HEK293 (cell line): Measurements from ENCODE around the gene AVP.

ENCODE experiments used
- CTCF ChIA-PET: fragments of 350-600 bp; formaldehyde crosslinking; extraction: SDS; loops from one replicate; lab custom pipeline; 2021; ENCODE audit warnings: antibody characterized with exemption; lab: Yijun Ruan, JAX
- POLR2A ChIA-PET: fragments of 300-600 bp; formaldehyde crosslinking; extraction: SDS; loops from one replicate; lab custom pipeline; 2020; ENCODE audit warnings: antibody characterized with exemption, inconsistent platforms; lab: Yijun Ruan, JAX
- H3K27ac ChIP-seq: fragments of 200-500 bp; sonication (Bioruptor generic); 2 replicates; pipeline ENCODE4 v1.5.1; 2014; ENCODE audit warnings: low read depth, low read length, control low read depth, inconsistent platforms; ENCODE audit errors: extremely low read depth
- H3K36me3 ChIP-seq, 2 experiments: fragments of 200-500 bp in 1 of 2; sonication (Bioruptor generic) in 1 of 2; 1 replicate in 1 of 2; 2 replicates in 1 of 2; pipeline ENCODE4 v1.5.1; 2014 to 2017; ENCODE audit warnings: inconsistent platforms in 2 of 2, low read length in 2 of 2; ENCODE audit not compliant: control insufficient read depth in 2 of 2, insufficient read depth in 1 of 2
- H3K4me1 ChIP-seq: fragments of 200-500 bp; sonication (Bioruptor generic); 2 replicates; pipeline ENCODE4 v1.5.1; 2014; ENCODE audit warnings: mild to moderate bottlenecking, low read length, inconsistent platforms; ENCODE audit not compliant: control insufficient read depth, insufficient read depth
- H3K4me3 ChIP-seq: 2 replicates; pipeline ENCODE4 v1.5.1; 2011; ENCODE audit warnings: low read depth, mild to moderate bottlenecking, control low read depth, low read length, moderate library complexity
- H3K9me3 ChIP-seq: fragments of 200-500 bp; sonication (Bioruptor generic); 2 replicates; pipeline ENCODE4 v1.5.1; 2014; ENCODE audit warnings: low read depth, low read length, inconsistent platforms; ENCODE audit not compliant: control insufficient read depth, insufficient read depth
- HOXA7 ChIP-seq: sonication (generic); formaldehyde crosslinking; IDR thresholded peaks from 2 replicates; pipeline ENCODE4 v1.8.1; 2022; ENCODE audit warnings: missing genetic modification reagents, borderline replicate concordance
- IKZF3 ChIP-seq: fragments of 450-650 bp; IDR thresholded peaks from 2 replicates; pipeline ENCODE4 v1.5.0; 2018; ENCODE audit warnings: missing biosample characterization, mild to moderate bottlenecking, missing genetic modification characterization, moderate library complexity
- MYNN ChIP-seq: fragments of 450-650 bp; formaldehyde crosslinking; IDR thresholded peaks from 2 replicates; pipeline ENCODE4 v1.5.1; 2016; ENCODE audit warnings: missing biosample characterization, missing genetic modification characterization, borderline replicate concordance
- MZF1 ChIP-seq: fragments of 450-650 bp; formaldehyde crosslinking; IDR thresholded peaks from 2 replicates; pipeline ENCODE4 v1.5.1; 2017; ENCODE audit warnings: missing biosample characterization, missing genetic modification characterization, borderline replicate concordance
- REPIN1 ChIP-seq: fragments of 450-650 bp; formaldehyde crosslinking; IDR thresholded peaks from 2 replicates; pipeline ENCODE4 v1.5.1; 2017; ENCODE audit warnings: missing biosample characterization, missing genetic modification characterization, low read depth
- SCRT1 ChIP-seq: fragments of 450-650 bp; formaldehyde crosslinking; IDR thresholded peaks from 2 replicates; pipeline ENCODE4 v1.5.1; 2016; ENCODE audit warnings: missing biosample characterization, missing genetic modification characterization, borderline replicate concordance
- ZFP69B ChIP-seq: fragments of 450-650 bp; formaldehyde crosslinking; IDR thresholded peaks from 2 replicates; pipeline ENCODE4 v1.5.1; 2016; ENCODE audit warnings: missing biosample characterization, missing genetic modification characterization
- ZNF157 ChIP-seq: fragments of 450-650 bp; formaldehyde crosslinking; IDR thresholded peaks from 2 replicates; pipeline ENCODE4 v1.5.1; 2016; ENCODE audit warnings: missing biosample characterization, missing genetic modification characterization
- ZNF211 ChIP-seq: fragments of 450-650 bp; formaldehyde crosslinking; IDR thresholded peaks from 2 replicates; pipeline ENCODE4 v1.5.1; 2016; ENCODE audit warnings: low read depth, missing biosample characterization, missing genetic modification characterization
- ZNF391 ChIP-seq: fragments of 450-650 bp; formaldehyde crosslinking; IDR thresholded peaks from 2 replicates; pipeline ENCODE4 v1.5.1; 2016; ENCODE audit warnings: low read depth, missing biosample characterization, missing genetic modification characterization, borderline replicate concordance
- ZNF426 ChIP-seq: fragments of 450-650 bp; formaldehyde crosslinking; IDR thresholded peaks from 2 replicates; pipeline ENCODE4 v1.5.1; 2017; ENCODE audit warnings: missing biosample characterization, missing genetic modification characterization, mild to moderate bottlenecking, inconsistent platforms, moderate library complexity
- ZNF544 ChIP-seq: fragments of 450-650 bp; formaldehyde crosslinking; IDR thresholded peaks from 2 replicates; pipeline ENCODE4 v1.5.0; 2017; ENCODE audit warnings: missing biosample characterization, missing genetic modification characterization
- ZNF843 ChIP-seq: fragments of 450-650 bp; formaldehyde crosslinking; IDR thresholded peaks from 2 replicates; pipeline ENCODE4 v1.5.1; 2016; ENCODE audit warnings: missing biosample characterization, missing genetic modification characterization
- TF ChIP-seq, protein P1 (sequence below): fragments of 450-650 bp; formaldehyde crosslinking; IDR thresholded peaks from 2 replicates; pipeline ENCODE4 v1.5.1; 2017; ENCODE audit warnings: missing biosample characterization, missing genetic modification characterization
- TF ChIP-seq, protein P2 (sequence below): fragments of 450-650 bp; IDR thresholded peaks from 2 replicates; pipeline ENCODE4 v1.5.1; 2018; ENCODE audit warnings: missing biosample characterization, mild to moderate bottlenecking, missing genetic modification characterization
- TF ChIP-seq, protein P3 (sequence below): fragments of 450-650 bp; formaldehyde crosslinking; IDR thresholded peaks from 2 replicates; pipeline ENCODE4 v1.5.1; 2016; ENCODE audit warnings: missing biosample characterization, missing genetic modification characterization
- TF ChIP-seq, protein P4 (sequence below): fragments of 450-650 bp; formaldehyde crosslinking; IDR thresholded peaks from 2 replicates; pipeline ENCODE4 v1.5.1; 2016; ENCODE audit warnings: missing biosample characterization, missing genetic modification characterization
- TF ChIP-seq, protein P5 (sequence below): fragments of 450-650 bp; formaldehyde crosslinking; IDR thresholded peaks from 2 replicates; pipeline ENCODE4 v1.5.1; 2016; ENCODE audit warnings: missing biosample characterization, missing genetic modification characterization
- TF ChIP-seq, protein P6 (sequence below): fragments of 450-650 bp; formaldehyde crosslinking; IDR thresholded peaks from 2 replicates; pipeline ENCODE4 v1.5.1; 2017; ENCODE audit warnings: missing biosample characterization, mild to moderate bottlenecking, missing genetic modification characterization, moderate library complexity
- TF ChIP-seq, protein P7 (sequence below): fragments of 450-650 bp; formaldehyde crosslinking; IDR thresholded peaks from 2 replicates; pipeline ENCODE4 v1.5.1; 2016; ENCODE audit warnings: missing biosample characterization, missing genetic modification characterization
- TF ChIP-seq, protein P8 (sequence below): fragments of 450-650 bp; formaldehyde crosslinking; IDR thresholded peaks from 2 replicates; pipeline ENCODE4 v1.5.1; 2016; ENCODE audit warnings: missing biosample characterization, missing genetic modification characterization, low read depth

The AVP gene

DNA sequence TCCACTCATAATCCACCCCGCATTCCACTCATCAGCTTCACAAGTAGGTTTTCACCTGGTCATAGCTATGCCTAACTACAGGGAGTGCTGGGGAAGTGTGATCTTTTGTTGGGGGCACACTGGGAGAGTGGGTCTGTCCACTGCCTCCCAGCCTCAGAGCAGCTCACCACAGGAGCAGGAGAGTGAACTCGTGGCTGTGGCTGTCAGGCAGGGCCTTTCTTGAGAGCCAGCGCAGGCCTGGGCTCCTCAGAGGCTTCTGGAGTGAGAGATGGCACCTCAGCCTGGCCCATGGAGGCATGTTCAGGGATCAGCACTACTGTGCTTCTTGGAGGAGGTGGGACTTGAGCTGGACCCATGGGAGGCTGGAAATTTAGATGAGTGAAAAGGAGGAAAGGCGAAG, 45.1 kb downstream of the AVP start (continued):
- TF ChIP-seq, protein P1, sequence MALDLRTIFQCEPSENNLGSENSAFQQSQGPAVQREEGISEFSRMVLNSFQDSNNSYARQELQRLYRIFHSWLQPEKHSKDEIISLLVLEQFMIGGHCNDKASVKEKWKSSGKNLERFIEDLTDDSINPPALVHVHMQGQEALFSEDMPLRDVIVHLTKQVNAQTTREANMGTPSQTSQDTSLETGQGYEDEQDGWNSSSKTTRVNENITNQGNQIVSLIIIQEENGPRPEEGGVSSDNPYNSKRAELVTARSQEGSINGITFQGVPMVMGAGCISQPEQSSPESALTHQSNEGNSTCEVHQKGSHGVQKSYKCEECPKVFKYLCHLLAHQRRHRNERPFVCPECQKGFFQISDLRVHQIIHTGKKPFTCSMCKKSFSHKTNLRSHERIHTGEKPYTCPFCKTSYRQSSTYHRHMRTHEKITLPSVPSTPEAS (tag by site-specific recombination): no peak
- TF ChIP-seq, protein P2, sequence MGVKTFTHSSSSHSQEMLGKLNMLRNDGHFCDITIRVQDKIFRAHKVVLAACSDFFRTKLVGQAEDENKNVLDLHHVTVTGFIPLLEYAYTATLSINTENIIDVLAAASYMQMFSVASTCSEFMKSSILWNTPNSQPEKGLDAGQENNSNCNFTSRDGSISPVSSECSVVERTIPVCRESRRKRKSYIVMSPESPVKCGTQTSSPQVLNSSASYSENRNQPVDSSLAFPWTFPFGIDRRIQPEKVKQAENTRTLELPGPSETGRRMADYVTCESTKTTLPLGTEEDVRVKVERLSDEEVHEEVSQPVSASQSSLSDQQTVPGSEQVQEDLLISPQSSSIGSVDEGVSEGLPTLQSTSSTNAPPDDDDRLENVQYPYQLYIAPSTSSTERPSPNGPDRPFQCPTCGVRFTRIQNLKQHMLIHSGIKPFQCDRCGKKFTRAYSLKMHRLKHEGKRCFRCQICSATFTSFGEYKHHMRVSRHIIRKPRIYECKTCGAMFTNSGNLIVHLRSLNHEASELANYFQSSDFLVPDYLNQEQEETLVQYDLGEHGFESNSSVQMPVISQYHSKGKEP (tag by site-specific recombination): no peak
- TF ChIP-seq ZNF391 (tag by site-specific recombination): no peak

DNA sequence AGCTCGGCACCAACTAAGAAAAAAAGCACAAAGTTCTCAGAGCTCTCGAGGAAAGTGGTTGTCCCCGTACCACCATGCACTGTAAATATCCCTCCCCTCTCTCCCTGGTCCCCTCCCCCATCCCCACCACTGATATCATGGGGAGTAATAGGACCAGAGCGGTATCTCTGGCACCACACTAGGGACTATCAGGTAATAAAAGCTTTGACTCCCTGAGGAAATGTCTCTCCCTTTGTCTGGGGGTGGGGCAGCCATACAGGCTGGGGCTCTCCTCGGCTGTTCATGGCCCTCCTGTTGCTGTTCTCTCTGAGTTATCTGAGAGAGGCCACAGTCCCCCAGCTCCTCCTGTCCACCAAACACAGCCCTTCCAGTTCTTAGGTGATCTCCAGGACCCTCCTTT, 46.1 kb downstream of the AVP start:
- peaks cover 12% of the 10 kb centered on the region for H3K4me1 ChIP-seq
- H3K36me3 ChIP-seq: peaks cover 26 to 67% of the 10 kb centered on the region in 2 experiments
- no peaks in the 10 kb centered on the region for H3K9me3 ChIP-seq
- CTCF ChIA-PET: interaction anchor here (0.6 kb wide), 1 partner anchor 1742 kb away, joined by 3 read pairs; no protein-coding TSS in a partner anchor
- TF ChIP-seq ZNF157 (tag by site-specific recombination) (no peak), IKZF3 (tag by site-specific recombination) (no peak), REPIN1 (no peak), HOXA7 (CRISPR knock-in tag) (no peak), ZNF211 (tag by site-specific recombination) (no peak), ZNF426 (tag by site-specific recombination) (no peak), ZFP69B (tag by site-specific recombination) (no peak), MZF1 (no peak), ZNF843 (no peak), MYNN (tag by site-specific recombination) (no peak), ZNF544 (no peak), SCRT1 (tag by site-specific recombination) (no peak)
- TF ChIP-seq, protein P3, sequence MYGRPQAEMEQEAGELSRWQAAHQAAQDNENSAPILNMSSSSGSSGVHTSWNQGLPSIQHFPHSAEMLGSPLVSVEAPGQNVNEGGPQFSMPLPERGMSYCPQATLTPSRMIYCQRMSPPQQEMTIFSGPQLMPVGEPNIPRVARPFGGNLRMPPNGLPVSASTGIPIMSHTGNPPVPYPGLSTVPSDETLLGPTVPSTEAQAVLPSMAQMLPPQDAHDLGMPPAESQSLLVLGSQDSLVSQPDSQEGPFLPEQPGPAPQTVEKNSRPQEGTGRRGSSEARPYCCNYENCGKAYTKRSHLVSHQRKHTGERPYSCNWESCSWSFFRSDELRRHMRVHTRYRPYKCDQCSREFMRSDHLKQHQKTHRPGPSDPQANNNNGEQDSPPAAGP (tag by site-specific recombination): no peak
- TF ChIP-seq, protein P4, sequence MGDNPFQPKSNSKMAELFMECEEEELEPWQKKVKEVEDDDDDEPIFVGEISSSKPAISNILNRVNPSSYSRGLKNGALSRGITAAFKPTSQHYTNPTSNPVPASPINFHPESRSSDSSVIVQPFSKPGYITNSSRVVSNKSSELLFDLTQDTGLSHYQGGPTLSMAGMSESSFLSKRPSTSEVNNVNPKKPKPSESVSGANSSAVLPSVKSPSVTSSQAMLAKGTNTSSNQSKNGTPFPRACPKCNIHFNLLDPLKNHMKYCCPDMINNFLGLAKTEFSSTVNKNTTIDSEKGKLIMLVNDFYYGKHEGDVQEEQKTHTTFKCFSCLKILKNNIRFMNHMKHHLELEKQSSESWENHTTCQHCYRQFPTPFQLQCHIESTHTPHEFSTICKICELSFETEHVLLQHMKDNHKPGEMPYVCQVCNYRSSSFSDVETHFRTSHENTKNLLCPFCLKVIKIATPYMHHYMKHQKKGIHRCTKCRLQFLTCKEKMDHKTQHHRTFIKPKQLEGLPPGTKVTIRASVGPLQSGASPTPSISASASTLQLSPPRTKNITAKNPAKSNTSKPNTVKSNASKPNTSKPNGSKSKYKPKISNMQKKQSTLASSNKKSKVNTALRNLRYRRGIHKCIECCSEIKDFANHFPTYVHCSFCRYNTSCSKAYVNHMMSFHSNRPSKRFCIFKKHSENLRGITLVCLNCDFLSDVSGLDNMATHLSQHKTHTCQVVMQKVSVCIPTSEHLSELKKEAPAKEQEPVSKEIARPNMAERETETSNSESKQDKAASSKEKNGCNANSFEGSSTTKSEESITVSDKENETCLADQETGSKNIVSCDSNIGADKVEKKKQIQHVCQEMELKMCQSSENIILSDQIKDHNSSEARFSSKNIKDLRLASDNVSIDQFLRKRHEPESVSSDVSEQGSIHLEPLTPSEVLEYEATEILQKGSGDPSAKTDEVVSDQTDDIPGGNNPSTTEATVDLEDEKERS (tag by site-specific recombination): no peak
- TF ChIP-seq, protein P5, sequence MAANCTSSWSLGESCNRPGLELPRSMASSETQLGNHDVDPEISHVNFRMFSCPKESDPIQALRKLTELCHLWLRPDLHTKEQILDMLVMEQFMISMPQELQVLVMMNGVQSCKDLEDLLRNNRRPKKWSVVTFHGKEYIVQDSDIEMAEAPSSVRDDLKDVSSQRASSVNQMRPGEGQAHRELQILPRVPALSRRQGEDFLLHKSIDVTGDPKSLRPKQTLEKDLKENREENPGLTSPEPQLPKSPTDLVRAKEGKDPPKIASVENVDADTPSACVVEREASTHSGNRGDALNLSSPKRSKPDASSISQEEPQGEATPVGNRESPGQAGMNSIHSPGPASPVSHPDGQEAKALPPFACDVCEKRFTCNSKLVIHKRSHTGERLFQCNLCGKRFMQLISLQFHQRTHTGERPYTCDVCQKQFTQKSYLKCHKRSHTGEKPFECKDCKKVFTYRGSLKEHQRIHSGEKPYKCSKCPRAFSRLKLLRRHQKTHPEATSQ (tag by site-specific recombination): no peak
- TF ChIP-seq, protein P6, sequence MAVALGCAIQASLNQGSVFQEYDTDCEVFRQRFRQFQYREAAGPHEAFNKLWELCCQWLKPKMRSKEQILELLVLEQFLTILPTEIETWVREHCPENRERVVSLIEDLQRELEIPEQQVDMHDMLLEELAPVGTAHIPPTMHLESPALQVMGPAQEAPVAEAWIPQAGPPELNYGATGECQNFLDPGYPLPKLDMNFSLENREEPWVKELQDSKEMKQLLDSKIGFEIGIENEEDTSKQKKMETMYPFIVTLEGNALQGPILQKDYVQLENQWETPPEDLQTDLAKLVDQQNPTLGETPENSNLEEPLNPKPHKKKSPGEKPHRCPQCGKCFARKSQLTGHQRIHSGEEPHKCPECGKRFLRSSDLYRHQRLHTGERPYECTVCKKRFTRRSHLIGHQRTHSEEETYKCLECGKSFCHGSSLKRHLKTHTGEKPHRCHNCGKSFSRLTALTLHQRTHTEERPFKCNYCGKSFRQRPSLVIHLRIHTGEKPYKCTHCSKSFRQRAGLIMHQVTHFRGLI (tag by site-specific recombination): no peak
- TF ChIP-seq, protein P7, sequence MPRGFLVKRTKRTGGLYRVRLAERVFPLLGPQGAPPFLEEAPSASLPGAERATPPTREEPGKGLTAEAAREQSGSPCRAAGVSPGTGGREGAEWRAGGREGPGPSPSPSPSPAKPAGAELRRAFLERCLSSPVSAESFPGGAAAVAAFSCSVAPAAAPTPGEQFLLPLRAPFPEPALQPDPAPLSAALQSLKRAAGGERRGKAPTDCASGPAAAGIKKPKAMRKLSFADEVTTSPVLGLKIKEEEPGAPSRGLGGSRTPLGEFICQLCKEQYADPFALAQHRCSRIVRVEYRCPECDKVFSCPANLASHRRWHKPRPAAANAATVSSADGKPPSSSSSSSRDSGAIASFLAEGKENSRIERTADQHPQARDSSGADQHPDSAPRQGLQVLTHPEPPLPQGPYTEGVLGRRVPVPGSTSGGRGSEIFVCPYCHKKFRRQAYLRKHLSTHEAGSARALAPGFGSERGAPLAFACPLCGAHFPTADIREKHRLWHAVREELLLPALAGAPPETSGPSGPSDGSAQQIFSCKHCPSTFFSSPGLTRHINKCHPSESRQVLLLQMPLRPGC: no peak
- TF ChIP-seq, protein P8, sequence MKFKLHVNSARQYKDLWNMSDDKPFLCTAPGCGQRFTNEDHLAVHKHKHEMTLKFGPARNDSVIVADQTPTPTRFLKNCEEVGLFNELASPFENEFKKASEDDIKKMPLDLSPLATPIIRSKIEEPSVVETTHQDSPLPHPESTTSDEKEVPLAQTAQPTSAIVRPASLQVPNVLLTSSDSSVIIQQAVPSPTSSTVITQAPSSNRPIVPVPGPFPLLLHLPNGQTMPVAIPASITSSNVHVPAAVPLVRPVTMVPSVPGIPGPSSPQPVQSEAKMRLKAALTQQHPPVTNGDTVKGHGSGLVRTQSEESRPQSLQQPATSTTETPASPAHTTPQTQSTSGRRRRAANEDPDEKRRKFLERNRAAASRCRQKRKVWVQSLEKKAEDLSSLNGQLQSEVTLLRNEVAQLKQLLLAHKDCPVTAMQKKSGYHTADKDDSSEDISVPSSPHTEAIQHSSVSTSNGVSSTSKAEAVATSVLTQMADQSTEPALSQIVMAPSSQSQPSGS (tag by site-specific recombination): no peak
- POLR2A ChIA-PET: no interaction called here
- no peak overlapping the region for H3K4me3 ChIP-seq
- H3K27ac ChIP-seq: no peak overlapping the region
